ENCODE measurements around the gene METTL26.
A peak's percentile ranks its signal among the peaks of the same experiment; 100 is the strongest.

The METTL26 gene

DNA sequence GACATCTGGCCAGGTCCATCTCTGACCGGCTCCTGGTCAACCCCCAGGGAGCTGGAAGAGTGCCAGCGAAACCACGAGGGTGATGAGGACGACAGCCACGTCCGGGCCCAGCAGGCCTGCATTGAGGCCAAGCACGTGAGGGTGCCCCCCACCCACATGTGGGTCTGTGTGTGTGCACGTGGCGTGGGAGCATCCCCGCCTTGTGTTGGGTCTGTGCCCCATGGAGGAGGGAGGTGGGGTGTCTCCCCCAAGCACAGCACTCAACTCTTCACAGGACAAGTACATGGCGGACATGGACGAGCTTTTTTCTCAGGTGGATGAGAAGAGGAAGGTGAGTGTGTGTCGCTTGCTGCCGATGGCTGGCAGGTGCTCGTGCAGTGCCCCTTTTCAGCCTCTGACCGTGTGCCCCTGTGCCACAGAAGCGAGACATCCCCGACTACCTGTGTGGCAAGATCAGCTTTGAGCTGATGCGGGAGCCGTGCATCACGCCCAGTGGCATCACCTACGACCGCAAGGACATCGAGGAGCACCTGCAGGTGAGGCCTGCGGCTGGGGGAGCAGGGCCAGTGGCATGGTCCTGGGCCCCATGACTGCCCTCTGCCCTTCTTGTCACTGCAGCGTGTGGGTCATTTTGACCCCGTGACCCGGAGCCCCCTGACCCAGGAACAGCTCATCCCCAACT lies 45.8 kb upstream of the METTL26 start:
- peak overlapping the region; percentile 77 for H3K4me3 ChIP-seq (ENCODE audit: control insufficient read depth, low read depth, low read length)
- TF ChIP-seq, protein P1, sequence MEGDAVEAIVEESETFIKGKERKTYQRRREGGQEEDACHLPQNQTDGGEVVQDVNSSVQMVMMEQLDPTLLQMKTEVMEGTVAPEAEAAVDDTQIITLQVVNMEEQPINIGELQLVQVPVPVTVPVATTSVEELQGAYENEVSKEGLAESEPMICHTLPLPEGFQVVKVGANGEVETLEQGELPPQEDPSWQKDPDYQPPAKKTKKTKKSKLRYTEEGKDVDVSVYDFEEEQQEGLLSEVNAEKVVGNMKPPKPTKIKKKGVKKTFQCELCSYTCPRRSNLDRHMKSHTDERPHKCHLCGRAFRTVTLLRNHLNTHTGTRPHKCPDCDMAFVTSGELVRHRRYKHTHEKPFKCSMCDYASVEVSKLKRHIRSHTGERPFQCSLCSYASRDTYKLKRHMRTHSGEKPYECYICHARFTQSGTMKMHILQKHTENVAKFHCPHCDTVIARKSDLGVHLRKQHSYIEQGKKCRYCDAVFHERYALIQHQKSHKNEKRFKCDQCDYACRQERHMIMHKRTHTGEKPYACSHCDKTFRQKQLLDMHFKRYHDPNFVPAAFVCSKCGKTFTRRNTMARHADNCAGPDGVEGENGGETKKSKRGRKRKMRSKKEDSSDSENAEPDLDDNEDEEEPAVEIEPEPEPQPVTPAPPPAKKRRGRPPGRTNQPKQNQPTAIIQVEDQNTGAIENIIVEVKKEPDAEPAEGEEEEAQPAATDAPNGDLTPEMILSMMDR (conservative IDR thresholded peaks at IDR 0.05; ENCODE audit: control insufficient read depth, insufficient read depth, low read depth, low read length) = no peak
- peak; percentile 66 for DNase-seq (ENCODE audit: low read depth)

DNA sequence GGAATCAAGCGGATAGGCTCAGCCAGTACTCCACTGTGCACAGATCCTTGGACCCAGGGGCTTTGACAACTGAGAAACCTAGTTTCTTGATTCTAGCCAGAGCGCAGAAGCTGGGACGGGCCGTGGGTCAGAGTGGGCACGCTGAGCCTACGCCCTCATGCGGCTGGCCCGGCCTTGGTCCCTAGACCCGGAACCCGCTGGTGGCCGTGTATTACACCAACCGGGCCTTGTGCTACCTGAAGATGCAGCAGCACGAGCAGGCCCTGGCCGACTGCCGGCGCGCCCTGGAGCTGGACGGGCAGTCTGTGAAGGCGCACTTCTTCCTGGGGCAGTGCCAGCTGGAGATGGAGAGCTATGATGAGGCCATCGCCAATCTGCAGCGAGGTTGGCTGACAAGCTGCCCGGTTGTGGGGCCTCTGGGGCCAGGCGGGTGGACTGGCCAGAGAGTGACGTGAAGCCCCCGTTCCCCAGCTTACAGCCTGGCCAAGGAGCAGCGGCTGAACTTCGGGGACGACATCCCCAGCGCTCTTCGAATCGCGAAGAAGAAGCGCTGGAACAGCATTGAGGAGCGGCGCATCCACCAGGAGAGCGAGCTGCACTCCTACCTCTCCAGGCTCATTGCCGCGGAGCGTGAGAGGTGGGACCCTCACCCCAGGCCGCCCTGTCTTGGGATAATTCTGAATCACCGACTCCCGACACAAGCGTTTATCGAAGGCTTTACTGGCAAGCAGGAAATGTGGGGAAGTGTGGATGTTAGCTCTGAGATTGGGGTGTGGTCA lies 45.1 kb upstream of the METTL26 start:
- peak; percentile 77 for DNase-seq (ENCODE audit: low read depth)
- peak overlapping the region; percentile 77 for H3K4me3 ChIP-seq (ENCODE audit: control insufficient read depth, low read depth, low read length)
- TF ChIP-seq, protein P1 (conservative IDR thresholded peaks at IDR 0.05; ENCODE audit: control insufficient read depth, insufficient read depth, low read depth, low read length) = no peak

DNA sequence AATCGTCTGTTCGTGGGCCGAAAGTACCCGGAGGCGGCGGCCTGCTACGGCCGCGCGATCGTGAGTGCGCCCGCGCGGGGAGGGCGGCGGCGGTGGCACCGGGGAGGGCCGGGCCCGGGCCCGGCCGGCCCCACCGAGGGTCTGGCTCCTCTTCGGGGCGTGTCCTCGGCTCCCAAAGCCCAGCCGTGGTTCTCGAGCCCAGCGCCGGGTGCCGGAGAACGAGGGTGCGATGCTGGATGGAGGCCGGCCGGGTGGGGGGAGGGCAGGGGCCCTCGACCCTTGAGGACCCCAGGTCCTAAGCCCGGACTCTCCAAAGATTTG lies 44.5 kb upstream of the METTL26 start:
- DNase-seq (ENCODE audit: low read depth) = no peak
- H3K4me3 ChIP-seq (ENCODE audit: control insufficient read depth, low read depth, low read length) = peak overlapping the region; percentile 77
- TF ChIP-seq, protein P1 (conservative IDR thresholded peaks at IDR 0.05; ENCODE audit: control insufficient read depth, insufficient read depth, low read depth, low read length) = no peak

DNA sequence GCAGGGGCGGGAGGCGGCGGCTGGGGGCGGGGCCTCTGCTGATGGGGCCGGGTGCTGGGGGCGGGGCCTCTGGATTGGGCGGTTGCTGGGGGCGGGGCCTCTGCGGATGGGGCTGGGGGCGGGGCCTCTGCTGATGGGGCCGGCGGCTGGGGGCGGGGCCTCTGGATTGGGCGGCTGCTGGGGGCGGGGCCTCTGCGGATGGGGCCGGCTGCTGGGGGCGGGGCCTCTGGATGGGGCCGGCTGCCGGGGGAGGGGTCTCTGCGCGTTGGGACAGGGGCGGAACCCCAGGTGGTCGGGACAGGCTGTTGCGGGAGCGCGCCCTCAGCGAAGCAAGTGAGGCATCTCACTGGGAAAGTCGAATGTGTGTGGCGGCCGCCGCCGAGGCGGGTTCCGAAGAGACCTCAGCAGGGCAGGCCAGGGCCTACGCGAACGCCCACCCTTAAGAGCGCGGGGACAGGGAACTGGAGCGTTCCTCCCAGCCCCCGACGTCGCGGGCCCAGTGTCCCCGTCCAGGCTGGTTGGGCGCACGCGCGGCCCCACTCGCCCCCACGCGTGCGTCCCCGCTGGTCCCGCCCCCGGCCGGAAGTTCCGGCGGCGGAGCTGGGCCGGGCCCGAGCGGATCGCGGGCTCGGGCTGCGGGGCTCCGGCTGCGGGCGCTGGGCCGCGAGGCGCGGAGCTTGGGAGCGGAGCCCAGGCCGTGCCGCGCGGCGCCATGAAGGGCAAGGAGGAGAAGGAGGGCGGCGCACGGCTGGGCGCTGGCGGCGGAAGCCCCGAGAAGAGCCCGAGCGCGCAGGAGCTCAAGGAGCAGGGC lies 43.9 kb upstream of the METTL26 start, which contains the start of gene STUB1:
Gene STUB1, plus strand, starts transcription at position 597 of the 811 bp plus-strand sequence. Its CDS starts 116 bp downstream, at position 713.
- TF ChIP-seq, protein P1 (conservative IDR thresholded peaks at IDR 0.05; ENCODE audit: control insufficient read depth, insufficient read depth, low read depth, low read length) = no peak
- peak within 1 kb of the TSS; percentile 77 for H3K4me3 ChIP-seq (ENCODE audit: control insufficient read depth, low read depth, low read length)
- peak; percentile 76 for DNase-seq (ENCODE audit: low read depth)

DNA sequence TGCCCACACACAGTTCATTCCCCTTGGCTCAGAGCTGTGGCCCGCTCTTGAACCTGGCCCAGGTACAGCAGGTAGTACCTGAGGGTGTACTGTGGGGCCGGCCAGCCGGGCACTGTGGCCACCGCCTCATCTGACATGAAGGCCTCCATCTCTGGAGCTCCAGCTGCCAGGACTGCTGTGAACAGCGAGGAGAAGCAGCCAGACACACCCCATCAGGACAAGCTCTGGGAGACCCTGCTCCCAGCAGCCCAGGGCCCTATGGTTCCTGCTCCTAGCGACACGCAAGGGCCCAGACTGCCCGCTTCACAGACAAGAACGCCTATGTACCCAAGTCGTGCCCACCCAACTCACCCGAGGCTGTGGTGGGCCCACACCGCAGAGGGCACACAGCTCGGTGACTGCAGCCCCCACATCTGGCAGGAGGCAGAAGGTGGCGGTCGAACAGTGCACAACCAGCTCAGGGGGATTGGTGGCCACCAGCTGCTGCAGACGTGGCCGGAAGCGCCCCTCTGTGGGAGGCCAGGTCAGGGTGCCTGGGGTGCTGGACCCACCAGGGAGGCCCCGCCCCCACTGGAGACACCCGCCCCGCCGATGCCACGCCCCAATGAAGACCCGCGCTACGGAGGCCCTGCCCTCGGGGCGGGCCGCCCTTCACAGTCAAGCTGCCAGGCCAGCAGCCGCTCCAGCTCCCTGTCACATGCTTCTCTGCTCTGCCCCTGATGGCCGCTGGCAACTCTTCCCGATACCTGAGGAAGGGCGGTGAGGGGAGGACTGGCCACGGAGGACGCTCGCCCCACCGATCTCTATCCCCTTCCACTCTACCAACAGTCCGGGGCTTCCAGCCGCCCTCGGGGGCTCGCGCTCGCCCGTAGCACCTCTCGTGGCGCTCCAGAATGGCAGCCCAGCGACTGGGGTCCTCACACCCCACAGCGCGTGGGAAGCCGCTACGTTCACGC lies 43.0 kb upstream of the METTL26 start:
- H3K4me3 ChIP-seq (ENCODE audit: control insufficient read depth, low read depth, low read length) = peak overlapping the region; percentile 45
- DNase-seq (ENCODE audit: low read depth) = peak; percentile 38
- TF ChIP-seq, protein P1 (conservative IDR thresholded peaks at IDR 0.05; ENCODE audit: control insufficient read depth, insufficient read depth, low read depth, low read length) = no peak
